Fibroblast of lung (primary cell): ENCODE data around the gene MAP4K4.

ENCODE experiments used
- CTCF ChIP-seq, 2 donors: IDR thresholded peaks in 1 of 2; conservative IDR thresholded peaks in 1 of 2; 1 replicate in 1 of 2; 2 replicates in 1 of 2; pipeline ENCODE4 v1.5.1; 2011 to 2012; ENCODE audit warnings: low read length in 2 of 2, control low read depth in 1 of 2, inconsistent platforms in 1 of 2, low read depth in 1 of 2, mild to moderate bottlenecking in 1 of 2
- EZH2 ChIP-seq: IDR thresholded peaks from 2 replicates; pipeline ENCODE4 v1.5.1; 2012; ENCODE audit warnings: low read length, control low read depth, mild to moderate bottlenecking; ENCODE audit errors: missing control alignments

- TF ChIP-seq EZH2: no peak
- no peak for TF ChIP-seq CTCF (conservative IDR thresholded peaks at IDR 0.05 in 1 of 2, IDR thresholded peaks at IDR 0.05 in 1 of 2; ENCODE audit: low read depth in 1 of 2, low read length in 2 of 2)
Observed at GRCh38 chr2:101735166-101735533, 37.6 kb downstream of the MAP4K4 start.
